Measurements from ENCODE around the gene SOS1.

SOS1 gene

DNA sequence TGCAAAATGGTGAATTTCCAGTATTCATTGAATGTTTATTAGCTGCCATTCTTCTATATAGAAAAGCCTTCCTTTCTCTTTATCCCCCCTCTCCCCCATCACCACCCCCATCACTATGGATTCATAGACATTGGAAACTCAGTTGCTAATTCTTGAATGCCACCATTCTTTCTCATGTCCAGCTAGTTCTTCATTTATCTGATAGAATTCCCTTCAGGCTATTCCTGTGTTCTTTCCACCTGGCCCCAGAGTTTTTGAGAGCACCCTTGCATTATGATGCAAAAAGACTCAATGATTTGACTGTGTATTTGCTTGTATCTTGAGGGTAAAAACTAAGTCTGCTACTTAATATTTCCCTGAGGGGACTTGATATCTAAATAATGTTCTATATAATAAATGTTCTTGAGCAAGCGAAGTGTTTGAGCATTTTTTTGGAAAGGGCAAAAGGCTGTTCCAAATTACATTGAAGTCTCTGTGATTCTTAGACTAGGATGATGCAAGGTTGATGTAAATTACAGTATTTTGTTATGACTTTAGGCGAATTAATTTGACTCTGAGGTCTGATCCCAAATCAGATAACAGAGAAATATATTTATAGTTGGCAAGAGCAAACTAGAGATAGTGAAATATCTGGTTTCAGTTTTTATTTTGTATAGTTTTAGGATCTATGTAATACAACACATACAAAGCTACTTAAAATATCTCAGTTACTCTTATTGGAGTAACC is 18.8 kb upstream of the SOS1 start (continued):
- TF ChIP-seq, protein P1, sequence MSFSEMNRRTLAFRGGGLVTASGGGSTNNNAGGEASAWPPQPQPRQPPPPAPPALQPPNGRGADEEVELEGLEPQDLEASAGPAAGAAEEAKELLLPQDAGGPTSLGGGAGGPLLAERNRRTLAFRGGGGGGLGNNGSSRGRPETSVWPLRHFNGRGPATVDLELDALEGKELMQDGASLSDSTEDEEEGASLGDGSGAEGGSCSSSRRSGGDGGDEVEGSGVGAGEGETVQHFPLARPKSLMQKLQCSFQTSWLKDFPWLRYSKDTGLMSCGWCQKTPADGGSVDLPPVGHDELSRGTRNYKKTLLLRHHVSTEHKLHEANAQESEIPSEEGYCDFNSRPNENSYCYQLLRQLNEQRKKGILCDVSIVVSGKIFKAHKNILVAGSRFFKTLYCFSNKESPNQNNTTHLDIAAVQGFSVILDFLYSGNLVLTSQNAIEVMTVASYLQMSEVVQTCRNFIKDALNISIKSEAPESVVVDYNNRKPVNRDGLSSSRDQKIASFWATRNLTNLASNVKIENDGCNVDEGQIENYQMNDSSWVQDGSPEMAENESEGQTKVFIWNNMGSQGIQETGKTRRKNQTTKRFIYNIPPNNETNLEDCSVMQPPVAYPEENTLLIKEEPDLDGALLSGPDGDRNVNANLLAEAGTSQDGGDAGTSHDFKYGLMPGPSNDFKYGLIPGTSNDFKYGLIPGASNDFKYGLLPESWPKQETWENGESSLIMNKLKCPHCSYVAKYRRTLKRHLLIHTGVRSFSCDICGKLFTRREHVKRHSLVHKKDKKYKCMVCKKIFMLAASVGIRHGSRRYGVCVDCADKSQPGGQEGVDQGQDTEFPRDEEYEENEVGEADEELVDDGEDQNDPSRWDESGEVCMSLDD (tag by site-specific recombination; IDR thresholded peaks at IDR 0.05) = no peak
- no peak for TF ChIP-seq ZNF274 (IDR thresholded peaks at IDR 0.05; ENCODE audit: low read length)
- TF ChIP-seq ZNF274 (tag by site-specific recombination; IDR thresholded peaks at IDR 0.05; ENCODE audit: borderline replicate concordance) = no peak
- TF ChIP-seq ZNF423 (tag by site-specific recombination; IDR thresholded peaks at IDR 0.05) = no peak
- TF ChIP-seq, protein P2, sequence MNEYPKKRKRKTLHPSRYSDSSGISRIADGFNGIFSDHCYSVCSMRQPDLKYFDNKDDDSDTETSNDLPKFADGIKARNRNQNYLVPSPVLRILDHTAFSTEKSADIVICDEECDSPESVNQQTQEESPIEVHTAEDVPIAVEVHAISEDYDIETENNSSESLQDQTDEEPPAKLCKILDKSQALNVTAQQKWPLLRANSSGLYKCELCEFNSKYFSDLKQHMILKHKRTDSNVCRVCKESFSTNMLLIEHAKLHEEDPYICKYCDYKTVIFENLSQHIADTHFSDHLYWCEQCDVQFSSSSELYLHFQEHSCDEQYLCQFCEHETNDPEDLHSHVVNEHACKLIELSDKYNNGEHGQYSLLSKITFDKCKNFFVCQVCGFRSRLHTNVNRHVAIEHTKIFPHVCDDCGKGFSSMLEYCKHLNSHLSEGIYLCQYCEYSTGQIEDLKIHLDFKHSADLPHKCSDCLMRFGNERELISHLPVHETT (tag by site-specific recombination; IDR thresholded peaks at IDR 0.05) = no peak
- TF ChIP-seq, protein P3, sequence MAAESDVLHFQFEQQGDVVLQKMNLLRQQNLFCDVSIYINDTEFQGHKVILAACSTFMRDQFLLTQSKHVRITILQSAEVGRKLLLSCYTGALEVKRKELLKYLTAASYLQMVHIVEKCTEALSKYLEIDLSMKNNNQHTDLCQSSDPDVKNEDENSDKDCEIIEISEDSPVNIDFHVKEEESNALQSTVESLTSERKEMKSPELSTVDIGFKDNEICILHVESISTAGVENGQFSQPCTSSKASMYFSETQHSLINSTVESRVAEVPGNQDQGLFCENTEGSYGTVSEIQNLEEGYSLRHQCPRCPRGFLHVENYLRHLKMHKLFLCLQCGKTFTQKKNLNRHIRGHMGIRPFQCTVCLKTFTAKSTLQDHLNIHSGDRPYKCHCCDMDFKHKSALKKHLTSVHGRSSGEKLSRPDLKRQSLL (tag by site-specific recombination; IDR thresholded peaks at IDR 0.05) = no peak
- TF ChIP-seq, protein P4, sequence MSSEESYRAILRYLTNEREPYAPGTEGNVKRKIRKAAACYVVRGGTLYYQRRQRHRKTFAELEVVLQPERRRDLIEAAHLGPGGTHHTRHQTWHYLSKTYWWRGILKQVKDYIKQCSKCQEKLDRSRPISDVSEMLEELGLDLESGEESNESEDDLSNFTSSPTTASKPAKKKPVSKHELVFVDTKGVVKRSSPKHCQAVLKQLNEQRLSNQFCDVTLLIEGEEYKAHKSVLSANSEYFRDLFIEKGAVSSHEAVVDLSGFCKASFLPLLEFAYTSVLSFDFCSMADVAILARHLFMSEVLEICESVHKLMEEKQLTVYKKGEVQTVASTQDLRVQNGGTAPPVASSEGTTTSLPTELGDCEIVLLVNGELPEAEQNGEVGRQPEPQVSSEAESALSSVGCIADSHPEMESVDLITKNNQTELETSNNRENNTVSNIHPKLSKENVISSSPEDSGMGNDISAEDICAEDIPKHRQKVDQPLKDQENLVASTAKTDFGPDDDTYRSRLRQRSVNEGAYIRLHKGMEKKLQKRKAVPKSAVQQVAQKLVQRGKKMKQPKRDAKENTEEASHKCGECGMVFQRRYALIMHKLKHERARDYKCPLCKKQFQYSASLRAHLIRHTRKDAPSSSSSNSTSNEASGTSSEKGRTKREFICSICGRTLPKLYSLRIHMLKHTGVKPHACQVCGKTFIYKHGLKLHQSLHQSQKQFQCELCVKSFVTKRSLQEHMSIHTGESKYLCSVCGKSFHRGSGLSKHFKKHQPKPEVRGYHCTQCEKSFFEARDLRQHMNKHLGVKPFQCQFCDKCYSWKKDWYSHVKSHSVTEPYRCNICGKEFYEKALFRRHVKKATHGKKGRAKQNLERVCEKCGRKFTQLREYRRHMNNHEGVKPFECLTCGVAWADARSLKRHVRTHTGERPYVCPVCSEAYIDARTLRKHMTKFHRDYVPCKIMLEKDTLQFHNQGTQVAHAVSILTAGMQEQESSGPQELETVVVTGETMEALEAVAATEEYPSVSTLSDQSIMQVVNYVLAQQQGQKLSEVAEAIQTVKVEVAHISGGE (tag by site-specific recombination; conservative IDR thresholded peaks at IDR 0.05; ENCODE audit: low read depth) = no peak
- no peak for TF ChIP-seq KLF8 (tag by site-specific recombination; IDR thresholded peaks at IDR 0.05)
- no peak for TF ChIP-seq ZNF416 (tag by site-specific recombination; IDR thresholded peaks at IDR 0.05)
- no peak for TF ChIP-seq ZNF23 (tag by site-specific recombination; IDR thresholded peaks at IDR 0.05; ENCODE audit: borderline replicate concordance)
- TF ChIP-seq ZNF596 (tag by site-specific recombination; IDR thresholded peaks at IDR 0.05) = no peak
- TF ChIP-seq, protein P5, sequence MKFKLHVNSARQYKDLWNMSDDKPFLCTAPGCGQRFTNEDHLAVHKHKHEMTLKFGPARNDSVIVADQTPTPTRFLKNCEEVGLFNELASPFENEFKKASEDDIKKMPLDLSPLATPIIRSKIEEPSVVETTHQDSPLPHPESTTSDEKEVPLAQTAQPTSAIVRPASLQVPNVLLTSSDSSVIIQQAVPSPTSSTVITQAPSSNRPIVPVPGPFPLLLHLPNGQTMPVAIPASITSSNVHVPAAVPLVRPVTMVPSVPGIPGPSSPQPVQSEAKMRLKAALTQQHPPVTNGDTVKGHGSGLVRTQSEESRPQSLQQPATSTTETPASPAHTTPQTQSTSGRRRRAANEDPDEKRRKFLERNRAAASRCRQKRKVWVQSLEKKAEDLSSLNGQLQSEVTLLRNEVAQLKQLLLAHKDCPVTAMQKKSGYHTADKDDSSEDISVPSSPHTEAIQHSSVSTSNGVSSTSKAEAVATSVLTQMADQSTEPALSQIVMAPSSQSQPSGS (tag by site-specific recombination; IDR thresholded peaks at IDR 0.05; ENCODE audit: low read depth) = no peak
- TF ChIP-seq, protein P6, sequence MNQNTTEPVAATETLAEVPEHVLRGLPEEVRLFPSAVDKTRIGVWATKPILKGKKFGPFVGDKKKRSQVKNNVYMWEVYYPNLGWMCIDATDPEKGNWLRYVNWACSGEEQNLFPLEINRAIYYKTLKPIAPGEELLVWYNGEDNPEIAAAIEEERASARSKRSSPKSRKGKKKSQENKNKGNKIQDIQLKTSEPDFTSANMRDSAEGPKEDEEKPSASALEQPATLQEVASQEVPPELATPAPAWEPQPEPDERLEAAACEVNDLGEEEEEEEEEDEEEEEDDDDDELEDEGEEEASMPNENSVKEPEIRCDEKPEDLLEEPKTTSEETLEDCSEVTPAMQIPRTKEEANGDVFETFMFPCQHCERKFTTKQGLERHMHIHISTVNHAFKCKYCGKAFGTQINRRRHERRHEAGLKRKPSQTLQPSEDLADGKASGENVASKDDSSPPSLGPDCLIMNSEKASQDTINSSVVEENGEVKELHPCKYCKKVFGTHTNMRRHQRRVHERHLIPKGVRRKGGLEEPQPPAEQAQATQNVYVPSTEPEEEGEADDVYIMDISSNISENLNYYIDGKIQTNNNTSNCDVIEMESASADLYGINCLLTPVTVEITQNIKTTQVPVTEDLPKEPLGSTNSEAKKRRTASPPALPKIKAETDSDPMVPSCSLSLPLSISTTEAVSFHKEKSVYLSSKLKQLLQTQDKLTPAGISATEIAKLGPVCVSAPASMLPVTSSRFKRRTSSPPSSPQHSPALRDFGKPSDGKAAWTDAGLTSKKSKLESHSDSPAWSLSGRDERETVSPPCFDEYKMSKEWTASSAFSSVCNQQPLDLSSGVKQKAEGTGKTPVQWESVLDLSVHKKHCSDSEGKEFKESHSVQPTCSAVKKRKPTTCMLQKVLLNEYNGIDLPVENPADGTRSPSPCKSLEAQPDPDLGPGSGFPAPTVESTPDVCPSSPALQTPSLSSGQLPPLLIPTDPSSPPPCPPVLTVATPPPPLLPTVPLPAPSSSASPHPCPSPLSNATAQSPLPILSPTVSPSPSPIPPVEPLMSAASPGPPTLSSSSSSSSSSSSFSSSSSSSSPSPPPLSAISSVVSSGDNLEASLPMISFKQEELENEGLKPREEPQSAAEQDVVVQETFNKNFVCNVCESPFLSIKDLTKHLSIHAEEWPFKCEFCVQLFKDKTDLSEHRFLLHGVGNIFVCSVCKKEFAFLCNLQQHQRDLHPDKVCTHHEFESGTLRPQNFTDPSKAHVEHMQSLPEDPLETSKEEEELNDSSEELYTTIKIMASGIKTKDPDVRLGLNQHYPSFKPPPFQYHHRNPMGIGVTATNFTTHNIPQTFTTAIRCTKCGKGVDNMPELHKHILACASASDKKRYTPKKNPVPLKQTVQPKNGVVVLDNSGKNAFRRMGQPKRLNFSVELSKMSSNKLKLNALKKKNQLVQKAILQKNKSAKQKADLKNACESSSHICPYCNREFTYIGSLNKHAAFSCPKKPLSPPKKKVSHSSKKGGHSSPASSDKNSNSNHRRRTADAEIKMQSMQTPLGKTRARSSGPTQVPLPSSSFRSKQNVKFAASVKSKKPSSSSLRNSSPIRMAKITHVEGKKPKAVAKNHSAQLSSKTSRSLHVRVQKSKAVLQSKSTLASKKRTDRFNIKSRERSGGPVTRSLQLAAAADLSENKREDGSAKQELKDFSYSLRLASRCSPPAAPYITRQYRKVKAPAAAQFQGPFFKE (tag by site-specific recombination; IDR thresholded peaks at IDR 0.05; ENCODE audit: borderline replicate concordance) = no peak
- no peak for TF ChIP-seq ZBTB21 (tag by site-specific recombination; IDR thresholded peaks at IDR 0.05)
- no peak for TF ChIP-seq ZNF24 (tag by site-specific recombination; IDR thresholded peaks at IDR 0.05)
- TF ChIP-seq KLF16 (tag by site-specific recombination; IDR thresholded peaks at IDR 0.05) = no peak
- TF ChIP-seq ZNF140 (tag by site-specific recombination; IDR thresholded peaks at IDR 0.05) = no peak
- no peak for TF ChIP-seq ZNF311 (tag by site-specific recombination; IDR thresholded peaks at IDR 0.05; ENCODE audit: borderline replicate concordance)
- TF ChIP-seq ZNF184 (tag by site-specific recombination; IDR thresholded peaks at IDR 0.05) = no peak
- TF ChIP-seq, protein P7, sequence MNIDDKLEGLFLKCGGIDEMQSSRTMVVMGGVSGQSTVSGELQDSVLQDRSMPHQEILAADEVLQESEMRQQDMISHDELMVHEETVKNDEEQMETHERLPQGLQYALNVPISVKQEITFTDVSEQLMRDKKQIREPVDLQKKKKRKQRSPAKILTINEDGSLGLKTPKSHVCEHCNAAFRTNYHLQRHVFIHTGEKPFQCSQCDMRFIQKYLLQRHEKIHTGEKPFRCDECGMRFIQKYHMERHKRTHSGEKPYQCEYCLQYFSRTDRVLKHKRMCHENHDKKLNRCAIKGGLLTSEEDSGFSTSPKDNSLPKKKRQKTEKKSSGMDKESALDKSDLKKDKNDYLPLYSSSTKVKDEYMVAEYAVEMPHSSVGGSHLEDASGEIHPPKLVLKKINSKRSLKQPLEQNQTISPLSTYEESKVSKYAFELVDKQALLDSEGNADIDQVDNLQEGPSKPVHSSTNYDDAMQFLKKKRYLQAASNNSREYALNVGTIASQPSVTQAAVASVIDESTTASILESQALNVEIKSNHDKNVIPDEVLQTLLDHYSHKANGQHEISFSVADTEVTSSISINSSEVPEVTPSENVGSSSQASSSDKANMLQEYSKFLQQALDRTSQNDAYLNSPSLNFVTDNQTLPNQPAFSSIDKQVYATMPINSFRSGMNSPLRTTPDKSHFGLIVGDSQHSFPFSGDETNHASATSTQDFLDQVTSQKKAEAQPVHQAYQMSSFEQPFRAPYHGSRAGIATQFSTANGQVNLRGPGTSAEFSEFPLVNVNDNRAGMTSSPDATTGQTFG (tag by site-specific recombination; IDR thresholded peaks at IDR 0.05; ENCODE audit: borderline replicate concordance) = no peak
